Hepatocyte (in vitro differentiated cells): ENCODE data around the gene HSPB6. TPM values are rescaled to one million over a fixed set of nuclear protein-coding genes. Genes with fewer than 3 reads are reported as not detected.

Source experiments
- DNase-seq: peaks from one replicate; pipeline ENCODE4 v3.0.0-alpha.2; 2016; ENCODE audit warnings: low spot score
- H2AFZ ChIP-seq: fragments of 200-600 bp; sonication (generic); 2 replicates; pipeline ENCODE4 v1.6.0; 2016; ENCODE audit warnings: antibody characterized with exemption, mild to moderate bottlenecking
- H3K27ac ChIP-seq: fragments of 200-600 bp; sonication (generic); 2 replicates; pipeline ENCODE4 v1.5.1; 2016; ENCODE audit warnings: mild to moderate bottlenecking
- H3K27me3 ChIP-seq: fragments of 200-600 bp; sonication (generic); 2 replicates; pipeline ENCODE4 v1.6.1; 2016
- H3K36me3 ChIP-seq: fragments of 200-600 bp; sonication (generic); replicated peaks from 2 replicates; pipeline ENCODE4 v1.5.1; 2016; ENCODE audit warnings: low read depth; ENCODE audit not compliant: insufficient read depth
- H3K4me1 ChIP-seq: fragments of 200-600 bp; sonication (generic); 2 replicates; pipeline ENCODE4 v1.5.1; 2016; ENCODE audit warnings: mild to moderate bottlenecking, moderate library complexity; ENCODE audit not compliant: insufficient read depth
- H3K4me2 ChIP-seq: fragments of 200-600 bp; sonication (generic); 2 replicates; pipeline ENCODE4 v1.6.0; 2016
- H3K4me3 ChIP-seq: fragments of 200-600 bp; sonication (generic); 2 replicates; pipeline ENCODE4 v1.5.1; 2016; ENCODE audit warnings: mild to moderate bottlenecking
- H3K79me2 ChIP-seq: fragments of 200-600 bp; sonication (generic); 2 replicates; pipeline ENCODE4 v1.6.0; 2017; ENCODE audit warnings: mild to moderate bottlenecking
- H3K9me2 ChIP-seq: fragments of 200-600 bp; sonication (generic); replicated peaks from 2 replicates; pipeline ENCODE4 v1.6.0; 2017; ENCODE audit warnings: mild to moderate bottlenecking; ENCODE audit not compliant: insufficient read depth
- H3K9me3 ChIP-seq: fragments of 200-600 bp; sonication (generic); 2 replicates; pipeline ENCODE4 v1.5.1; 2016; ENCODE audit warnings: low read depth, mild to moderate bottlenecking
- H4K20me1 ChIP-seq: fragments of 200-600 bp; sonication (generic); 2 replicates; pipeline ENCODE4 v1.6.0; 2016; ENCODE audit warnings: mild to moderate bottlenecking; ENCODE audit not compliant: insufficient read depth, poor library complexity, severe bottlenecking
- EZH2 ChIP-seq: fragments of 200-600 bp; sonication (generic); IDR thresholded peaks from 2 replicates; pipeline ENCODE4 v1.6.1; 2016; ENCODE audit warnings: antibody characterized with exemption, mild to moderate bottlenecking, borderline replicate concordance
- EZH2phosphoT487 ChIP-seq: fragments of 200-600 bp; sonication (generic); IDR thresholded peaks from one replicate; pipeline ENCODE4 v1.6.1; 2018; ENCODE audit warnings: antibody characterized with exemption, mild to moderate bottlenecking, low read depth, moderate library complexity; ENCODE audit not compliant: unreplicated experiment, severe bottlenecking
- WGBS: methylation state at CpG from one replicate; pipeline ENCODE4 v1.1.6; 2016; ENCODE audit warnings: low lambda C conversion rate; ENCODE audit errors: missing lambda C conversion rate; 5-methylcytosine and 5-hydroxymethylcytosine counted together
- polyA plus RNA-seq: library from polyadenylated mRNA; unstranded; fragments of >200 nt; fragmentation: Nextera tagmentation; extraction: Ambion mirVana; gene quantifications from 2 replicates; pipeline ENCODE4 v1.2.1, GENCODE V29; 2016
- total RNA-seq: library from RNA; depleted of rRNA; stranded (reverse); fragments of >200 nt; gene quantifications from 2 replicates; pipeline ENCODE4 v1.2.3, GENCODE V29; 2014
- TF ChIP-seq, protein P1 (sequence below): fragments of 200-600 bp; sonication (generic); IDR thresholded peaks from 2 replicates; pipeline ENCODE4 v1.5.1; 2016; ENCODE audit warnings: antibody characterized with exemption, mild to moderate bottlenecking; ENCODE audit not compliant: poor library complexity

HSPB6 gene
- total and polyA plus RNA-seq, 2 experiments from 2014 or later = 7.1 to 235 TPM

DNA sequence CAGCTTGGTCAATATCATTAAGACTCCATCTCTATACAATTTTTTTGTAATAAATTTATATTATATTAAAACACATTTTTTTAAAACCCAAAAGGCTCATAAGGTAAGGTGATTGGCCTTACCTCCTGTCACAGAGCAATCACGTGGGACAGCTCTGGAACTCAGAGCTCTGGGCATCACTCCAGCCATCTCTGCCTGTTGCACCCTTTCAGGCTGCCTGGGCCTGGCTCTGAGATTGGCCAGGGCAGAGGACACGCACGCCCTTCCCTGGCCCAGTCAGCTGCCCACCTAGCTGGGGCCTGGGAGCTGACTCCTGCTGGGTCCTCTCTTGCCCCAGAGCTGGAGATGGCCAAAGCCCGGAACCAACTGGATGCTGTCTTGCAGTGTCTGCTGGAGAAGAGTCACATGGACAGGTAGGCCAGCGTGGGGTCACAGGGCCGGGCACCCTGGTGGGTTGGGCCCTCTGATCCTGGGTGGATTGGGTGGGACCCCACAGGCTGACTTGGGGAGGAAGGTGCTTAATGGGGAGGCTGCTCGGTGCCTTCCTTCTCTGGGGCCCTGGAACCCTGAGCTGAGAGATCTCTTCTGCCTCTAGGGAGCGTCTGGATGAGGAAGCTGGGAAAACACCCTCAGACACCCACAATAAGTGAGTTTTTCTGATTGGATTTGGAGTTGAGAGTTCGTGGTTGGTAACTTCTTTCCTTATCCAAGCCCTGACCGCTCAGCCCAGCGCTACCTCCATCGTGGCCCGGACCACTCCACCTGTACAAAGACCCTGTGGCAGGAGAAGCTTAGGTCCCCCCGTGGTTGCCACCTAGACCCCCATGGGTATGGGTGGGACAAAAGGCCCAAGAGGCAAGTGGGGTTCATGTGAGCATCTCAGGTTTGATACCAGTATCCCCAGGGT, 4.7 kb downstream of the HSPB6 start:
- Histone ChIP-seq H3K27me3 (peaks cover 2% of the 10 kb centered on the region), H3K9me3 (no peaks in the 10 kb centered on the region), H2AFZ (no peak overlapping the region), H3K4me3 (no peak overlapping the region), H3K27ac (no peak overlapping the region), H3K36me3 (no peaks in the 10 kb centered on the region), H3K4me2 (no peak overlapping the region), H3K79me2 (peaks cover 27% of the 10 kb centered on the region), H3K4me1 (peaks cover 25% of the 10 kb centered on the region), H4K20me1 (no peaks in the 10 kb centered on the region), H3K9me2 (no peaks in the 10 kb centered on the region)
- no peak for DNase-seq
- WGBS = 97% methylated on average over 14 of the region's 14 CpGs
- TF ChIP-seq EZH2 (no peak), EZH2phosphoT487 (no peak)
- TF ChIP-seq, protein P1, sequence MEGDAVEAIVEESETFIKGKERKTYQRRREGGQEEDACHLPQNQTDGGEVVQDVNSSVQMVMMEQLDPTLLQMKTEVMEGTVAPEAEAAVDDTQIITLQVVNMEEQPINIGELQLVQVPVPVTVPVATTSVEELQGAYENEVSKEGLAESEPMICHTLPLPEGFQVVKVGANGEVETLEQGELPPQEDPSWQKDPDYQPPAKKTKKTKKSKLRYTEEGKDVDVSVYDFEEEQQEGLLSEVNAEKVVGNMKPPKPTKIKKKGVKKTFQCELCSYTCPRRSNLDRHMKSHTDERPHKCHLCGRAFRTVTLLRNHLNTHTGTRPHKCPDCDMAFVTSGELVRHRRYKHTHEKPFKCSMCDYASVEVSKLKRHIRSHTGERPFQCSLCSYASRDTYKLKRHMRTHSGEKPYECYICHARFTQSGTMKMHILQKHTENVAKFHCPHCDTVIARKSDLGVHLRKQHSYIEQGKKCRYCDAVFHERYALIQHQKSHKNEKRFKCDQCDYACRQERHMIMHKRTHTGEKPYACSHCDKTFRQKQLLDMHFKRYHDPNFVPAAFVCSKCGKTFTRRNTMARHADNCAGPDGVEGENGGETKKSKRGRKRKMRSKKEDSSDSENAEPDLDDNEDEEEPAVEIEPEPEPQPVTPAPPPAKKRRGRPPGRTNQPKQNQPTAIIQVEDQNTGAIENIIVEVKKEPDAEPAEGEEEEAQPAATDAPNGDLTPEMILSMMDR = no peak

GRCh38 chr19:35750167-35750566, 6.7 kb downstream of the HSPB6 start:
- no peaks in the 10 kb centered on the region for H3K9me3 ChIP-seq
- H3K27ac ChIP-seq = no peak overlapping the region
- no peak overlapping the region for H2AFZ ChIP-seq
- peaks cover 2% of the 10 kb centered on the region for H3K27me3 ChIP-seq
- no peak for DNase-seq
- peaks cover 41% of the 10 kb centered on the region for H3K79me2 ChIP-seq
- no peaks in the 10 kb centered on the region for H4K20me1 ChIP-seq
- H3K4me1 ChIP-seq = peaks cover 14% of the 10 kb centered on the region
- no peaks in the 10 kb centered on the region for H3K9me2 ChIP-seq
- WGBS = 81% methylated on average over 4 of the region's 5 CpGs
- peak overlapping the region; percentile 47 for H3K4me2 ChIP-seq
- TF ChIP-seq, protein P1 = no peak
- TF ChIP-seq EZH2 = no peak
- TF ChIP-seq EZH2phosphoT487 = no peak
- no peaks in the 10 kb centered on the region for H3K36me3 ChIP-seq
- no peak overlapping the region for H3K4me3 ChIP-seq

DNA sequence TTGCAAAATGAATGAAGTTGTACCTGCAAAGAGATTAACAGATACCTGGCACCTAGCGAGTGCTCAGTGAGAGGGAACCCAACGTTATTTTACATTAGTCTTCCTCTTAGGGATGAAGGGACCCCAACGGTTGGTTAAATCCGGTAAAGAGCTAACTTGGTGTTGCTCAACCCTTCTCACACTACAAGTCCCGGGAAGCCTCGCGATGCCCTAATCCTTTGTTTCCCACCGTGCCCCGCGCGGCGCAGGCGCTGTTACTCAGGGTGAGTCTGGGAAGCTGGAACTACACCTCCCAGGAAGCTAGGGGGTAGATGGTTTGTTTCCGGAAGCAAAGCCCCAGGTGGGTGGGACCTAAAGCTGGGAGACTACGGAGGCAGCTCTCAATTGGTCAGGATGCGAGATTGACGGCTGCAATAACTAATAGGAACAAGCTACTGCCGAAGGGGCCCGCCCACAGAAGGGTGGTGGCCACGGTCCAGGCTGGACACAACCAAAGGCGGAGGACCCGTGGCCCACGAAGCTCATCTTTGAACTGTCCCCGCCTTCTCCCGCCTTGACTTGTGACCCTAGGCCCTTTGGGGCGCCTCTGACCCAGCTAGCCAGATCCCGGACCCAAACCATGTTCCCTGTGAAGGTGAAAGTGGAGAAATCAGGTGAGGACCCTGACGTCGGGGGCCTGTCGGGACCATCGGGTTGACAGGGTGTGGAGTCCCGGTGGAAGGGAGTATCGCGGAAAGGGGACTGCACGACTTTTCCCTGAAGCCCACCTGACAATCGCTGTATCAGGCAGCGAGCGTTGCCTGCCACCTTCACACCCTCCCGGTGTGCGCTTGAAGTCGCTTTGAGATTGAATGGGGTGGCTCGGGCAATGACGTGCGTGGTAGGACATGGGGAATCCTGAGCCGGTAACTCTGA, 8.5 kb downstream of the HSPB6 start, which contains the start of gene LIN37:
TSS of gene LIN37 (plus strand) at position 471 of the 915 bp plus-strand sequence. CDS start at position 620, 149 bp downstream.
- WGBS = 2% methylated on average over 45 of the region's 45 CpGs
- H3K9me3 ChIP-seq = no peaks in the 10 kb centered on the region
- peaks cover 41% of the 10 kb centered on the region for H3K79me2 ChIP-seq
- H3K4me1 ChIP-seq = peaks cover 11% of the 10 kb centered on the region
- H3K9me2 ChIP-seq = no peaks in the 10 kb centered on the region
- no peaks in the 10 kb centered on the region for H3K36me3 ChIP-seq
- TF ChIP-seq, protein P1 = no peak
- TF ChIP-seq EZH2phosphoT487 = no peak
- no peak for TF ChIP-seq EZH2
- peak; percentile 99 for DNase-seq
- H3K4me3 ChIP-seq = peak within 1 kb of the TSS; percentile 48
- H3K27ac ChIP-seq = peak within 1 kb of the TSS; percentile 36
- peak within 1 kb of the TSS; percentile 37 for H2AFZ ChIP-seq
- no peaks in the 10 kb centered on the region for H3K27me3 ChIP-seq
- H4K20me1 ChIP-seq = no peaks in the 10 kb centered on the region
- peak within 1 kb of the TSS; percentile 93 for H3K4me2 ChIP-seq
